Stimulated activated CD4-positive, alpha-beta T cell treated with anti-CD3 and anti-CD28 coated beads, Interleukin-4, amount 100 ng/mL, for 4 hours (primary cell): ENCODE results near the gene EDIL3.
"Not testable (repeated sequence)": the region's sequence is repeated elsewhere in the genome, so short reads cannot be mapped to it uniquely, and the experiment has no call there.

Experiments
- DNase-seq, 2 experiments: peaks; one replicate each; pipeline ENCODE4 v3.0.0-alpha.2; 2020

EDIL3 gene

DNA sequence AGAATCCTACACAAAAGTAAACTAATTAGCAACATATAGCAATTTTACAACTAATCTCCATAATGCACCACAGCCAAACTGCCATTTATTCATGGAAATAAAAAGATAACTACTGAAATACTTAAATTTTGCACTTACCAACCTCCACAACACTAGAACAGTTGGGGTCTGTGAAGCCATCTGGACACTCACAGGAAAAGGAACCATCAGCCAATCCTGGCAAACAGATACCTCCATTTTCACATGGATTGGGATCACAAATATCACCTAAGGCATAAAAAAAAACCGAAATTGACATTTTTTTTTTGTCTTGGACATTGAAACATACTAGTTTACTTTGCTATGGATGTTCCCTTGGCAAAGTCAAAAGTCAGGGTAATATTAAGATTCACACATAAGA is 130.7 kb downstream of the EDIL3 start:
- DNase-seq = no peak

DNA sequence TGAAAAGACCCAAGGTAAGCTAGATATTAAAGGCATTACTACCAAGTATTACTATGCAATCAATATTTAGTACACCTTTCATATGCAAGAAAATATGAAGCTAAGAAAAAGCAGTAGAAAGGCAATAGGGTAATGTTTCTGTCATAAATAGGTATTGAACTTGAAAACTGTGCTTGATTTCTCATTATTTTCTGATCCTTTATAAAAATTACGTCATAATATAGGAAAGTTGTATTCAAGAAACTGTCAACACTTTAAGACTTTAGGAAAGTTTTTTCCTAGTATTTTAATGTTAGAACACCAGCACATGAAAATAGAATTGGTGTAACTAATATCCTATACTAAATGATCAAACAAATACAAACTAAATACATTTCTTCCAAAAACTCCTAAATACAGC is 133.2 kb downstream of the EDIL3 start:
- no peak for DNase-seq

DNA sequence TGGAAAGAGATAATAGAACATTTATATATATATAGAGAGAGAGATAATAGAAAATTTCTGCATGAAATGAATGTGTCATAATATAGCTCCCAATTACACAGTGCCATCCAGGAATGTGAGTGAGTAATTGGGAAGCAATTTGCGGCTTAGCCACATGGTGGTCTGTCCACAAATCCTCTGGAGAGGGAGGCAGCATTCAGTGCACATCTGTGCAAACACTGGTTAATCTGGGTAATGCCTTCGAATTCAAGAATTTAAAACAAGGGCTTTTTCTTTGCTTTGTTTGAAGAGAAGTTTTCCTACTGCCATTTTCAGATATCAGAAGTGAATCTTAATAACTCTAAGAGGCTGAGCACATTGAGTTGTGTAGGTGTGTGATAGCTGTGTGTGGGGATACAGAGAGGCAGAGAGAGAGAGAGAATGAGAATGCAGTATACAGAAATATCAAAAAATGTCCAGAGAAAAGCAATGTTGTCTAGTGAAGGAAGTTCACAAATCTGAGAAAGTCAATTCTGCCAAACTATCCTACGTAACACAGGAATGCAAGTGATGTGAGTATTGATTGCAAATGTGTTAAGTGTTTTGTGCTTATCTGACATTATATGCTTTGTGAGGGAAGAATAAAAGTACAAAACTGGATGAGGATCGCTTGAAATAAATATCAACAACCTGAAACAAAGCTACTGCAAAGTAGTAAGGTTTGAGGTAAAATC is 134.6 kb downstream of the EDIL3 start:
- no peak for DNase-seq

DNA sequence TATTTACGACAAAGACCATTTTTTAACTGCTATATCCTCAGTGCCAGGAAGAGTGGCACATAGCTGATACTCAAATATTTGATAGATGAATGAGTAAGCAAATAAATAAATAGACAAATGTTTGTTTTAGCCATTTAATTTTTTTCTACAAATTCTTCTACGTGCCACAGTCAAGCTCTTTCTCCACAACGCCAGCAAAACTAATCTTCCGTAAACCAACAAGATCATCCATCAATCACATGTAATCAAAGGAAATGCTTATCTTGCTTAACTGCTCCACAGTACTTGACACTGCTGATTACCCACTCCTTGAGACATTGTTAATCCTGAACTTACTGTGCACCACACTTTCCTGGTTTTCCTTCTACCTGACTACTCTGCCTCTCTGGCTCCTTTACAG is 136.7 kb downstream of the EDIL3 start:
- DNase-seq = no peak

DNA sequence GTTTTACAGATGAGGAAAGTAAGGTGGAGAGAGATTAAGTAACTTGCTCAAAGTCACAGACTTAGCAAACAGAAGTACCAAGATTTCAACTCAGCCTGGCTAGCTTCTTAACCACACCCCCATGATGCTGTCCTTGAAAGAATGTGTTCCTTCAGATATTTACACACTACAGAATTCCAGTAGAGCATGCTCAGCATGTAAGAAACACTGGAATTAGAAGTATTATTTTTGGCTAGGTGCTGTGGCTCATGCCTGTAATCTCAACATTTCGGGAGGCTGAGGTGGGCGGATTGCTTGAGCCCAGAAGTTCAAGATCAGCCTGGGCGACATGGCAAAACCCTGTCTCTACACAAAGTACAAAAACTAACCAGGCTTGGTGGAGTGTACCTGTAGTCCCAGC is 142.4 kb downstream of the EDIL3 start:
- DNase-seq = no peak

DNA sequence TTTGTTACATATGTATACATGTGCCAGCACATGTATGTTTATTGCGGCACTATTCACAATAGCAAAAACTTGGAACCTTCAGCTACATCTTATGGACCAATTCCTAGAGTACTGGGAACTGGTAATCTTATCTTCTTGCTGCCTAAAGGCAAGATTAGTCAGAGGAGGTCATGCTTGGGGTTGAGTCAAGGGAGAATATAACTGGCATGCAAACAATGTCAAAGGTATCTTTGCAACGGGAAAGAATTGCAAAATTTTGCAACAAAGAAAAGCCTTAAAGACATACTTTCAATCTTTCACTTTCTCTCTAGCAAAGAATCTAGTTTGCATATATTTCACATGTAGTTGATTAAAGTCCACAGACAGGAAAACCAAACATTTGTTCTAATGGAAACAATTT is 145.2 kb downstream of the EDIL3 start:
- DNase-seq = no peak

DNA sequence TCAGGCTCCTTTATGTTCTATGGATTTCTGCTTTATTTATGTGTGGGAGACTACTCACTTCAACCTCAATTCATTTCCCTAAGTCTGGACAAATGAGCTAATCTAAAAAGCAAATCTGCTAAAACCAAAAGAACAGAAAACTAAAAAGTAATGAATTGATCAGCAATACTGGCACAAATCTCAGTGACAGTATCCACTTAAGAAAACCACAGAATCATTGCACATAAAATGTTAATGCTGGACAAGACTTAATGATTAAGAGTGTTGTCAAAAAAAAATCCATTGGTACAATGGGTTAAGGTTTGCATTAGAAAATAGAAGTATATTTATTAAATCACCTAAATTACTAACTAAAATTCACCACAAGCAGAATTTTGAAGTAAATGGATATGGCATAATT is 147.6 kb downstream of the EDIL3 start:
- DNase-seq = no peak

DNA sequence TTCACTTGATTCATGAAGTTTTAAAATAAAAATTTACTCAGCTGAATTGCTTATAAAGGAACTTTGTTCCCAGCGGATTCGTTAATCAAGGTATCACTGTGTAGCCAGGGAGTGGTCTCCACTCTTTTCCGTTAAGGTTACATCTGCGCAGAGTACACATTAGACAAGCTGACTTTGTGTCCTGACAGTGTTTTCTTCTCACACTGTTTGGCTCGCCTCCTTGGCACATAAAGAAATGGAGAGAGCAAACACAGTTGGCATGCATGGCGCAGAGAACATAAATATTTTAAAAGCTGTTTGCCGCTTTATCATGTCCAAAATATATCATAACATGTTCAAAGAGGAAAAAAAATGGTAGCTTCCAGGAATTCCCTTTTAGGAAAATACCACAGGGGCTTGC is 153.2 kb downstream of the EDIL3 start:
- DNase-seq = no peak

DNA sequence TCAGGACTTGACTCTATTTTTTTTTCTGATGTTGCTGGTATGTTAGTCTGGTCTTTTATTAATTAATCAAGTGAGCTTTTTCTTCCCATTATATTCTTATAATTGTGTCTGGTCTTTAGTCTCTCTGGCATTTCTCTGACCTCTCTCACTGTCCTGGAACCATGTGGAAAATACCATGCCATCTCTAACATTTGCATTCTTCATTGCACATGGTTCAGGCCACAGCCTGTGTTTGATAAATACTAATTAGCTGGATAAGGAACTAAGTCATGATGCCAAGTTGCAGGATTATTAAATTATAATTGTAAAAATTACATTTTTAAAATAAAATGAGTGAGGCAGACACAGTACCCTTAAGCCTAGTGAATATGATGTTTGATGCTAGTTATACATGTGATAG is 155.6 kb downstream of the EDIL3 start:
- DNase-seq = no peak

DNA sequence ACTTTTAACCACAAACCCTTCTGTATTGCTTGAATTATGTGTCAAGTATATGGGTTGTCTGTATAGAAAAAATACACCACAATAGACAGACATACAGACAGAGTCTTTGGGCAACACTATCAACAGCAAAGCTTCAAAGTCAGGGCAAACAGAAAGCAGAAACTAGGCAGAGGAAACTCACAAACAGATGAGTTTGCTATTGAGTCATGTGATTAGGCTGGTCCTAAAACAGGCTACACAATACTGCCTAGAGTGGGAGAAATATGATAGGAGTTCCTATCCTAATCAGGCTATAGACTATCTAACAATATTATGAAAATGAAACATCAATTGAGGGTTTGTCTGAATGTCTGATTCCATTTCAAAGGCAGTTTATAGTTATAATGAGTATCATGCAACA is 156.4 kb downstream of the EDIL3 start:
- no peak for DNase-seq

DNA sequence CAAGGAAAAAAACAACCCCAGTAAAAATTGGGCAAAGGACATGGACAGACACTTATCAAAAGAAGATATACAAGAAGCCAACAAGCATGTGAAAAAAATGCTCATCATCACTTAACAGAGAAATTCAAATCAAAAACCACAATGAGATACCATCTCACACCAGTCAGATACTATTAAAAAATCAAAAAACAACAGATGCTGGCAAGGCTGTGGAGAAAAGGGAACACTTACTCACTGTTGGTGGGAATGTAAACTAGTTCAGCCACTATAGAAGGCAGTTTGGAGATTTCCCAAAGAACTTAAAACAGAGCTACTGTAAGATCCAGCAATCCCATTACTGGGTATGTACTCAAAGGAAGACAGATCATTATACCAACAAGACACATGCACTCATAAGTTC is 157.4 kb downstream of the EDIL3 start:
- DNase-seq = no peak

DNA sequence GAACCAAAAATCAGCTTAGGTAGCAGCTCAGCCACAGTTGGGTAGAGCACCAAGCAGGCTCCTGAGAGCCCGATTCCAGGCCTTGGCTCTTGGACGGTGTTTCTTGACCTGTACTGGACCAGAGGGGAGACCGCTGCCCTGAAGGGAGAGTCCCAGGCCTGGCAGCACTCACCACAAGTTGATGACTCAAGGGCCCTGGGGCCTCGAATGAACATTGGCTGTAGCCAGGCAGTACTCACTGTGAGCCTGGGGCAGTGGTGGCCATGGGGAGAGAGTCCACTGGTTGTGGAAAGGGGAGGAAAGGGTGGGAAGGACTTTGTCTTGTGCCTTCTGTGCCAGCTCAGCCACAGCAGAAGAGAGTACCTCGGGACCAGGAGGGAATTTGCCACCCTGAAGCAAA is 166.1 kb downstream of the EDIL3 start:
- DNase-seq = no peak

DNA sequence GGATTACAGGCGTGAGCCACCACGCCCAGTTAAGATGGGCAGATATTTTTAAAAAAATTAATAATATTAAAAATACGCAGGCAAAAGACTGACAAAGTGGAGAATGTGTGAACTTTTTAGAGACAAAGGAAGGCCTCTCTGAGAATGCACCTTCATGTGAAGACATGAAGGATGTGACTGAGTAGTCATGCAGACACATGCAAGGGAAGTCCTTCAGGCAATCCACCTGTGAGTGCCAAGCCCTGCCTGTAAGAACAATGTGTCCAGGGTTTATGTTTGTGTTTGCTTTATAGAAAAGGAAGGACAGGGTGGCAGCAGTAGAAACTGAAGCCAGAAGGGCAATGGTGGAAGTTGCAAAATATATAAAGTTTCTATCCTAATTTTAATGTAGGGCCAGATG is 169.2 kb downstream of the EDIL3 start:
- DNase-seq = no peak

DNA sequence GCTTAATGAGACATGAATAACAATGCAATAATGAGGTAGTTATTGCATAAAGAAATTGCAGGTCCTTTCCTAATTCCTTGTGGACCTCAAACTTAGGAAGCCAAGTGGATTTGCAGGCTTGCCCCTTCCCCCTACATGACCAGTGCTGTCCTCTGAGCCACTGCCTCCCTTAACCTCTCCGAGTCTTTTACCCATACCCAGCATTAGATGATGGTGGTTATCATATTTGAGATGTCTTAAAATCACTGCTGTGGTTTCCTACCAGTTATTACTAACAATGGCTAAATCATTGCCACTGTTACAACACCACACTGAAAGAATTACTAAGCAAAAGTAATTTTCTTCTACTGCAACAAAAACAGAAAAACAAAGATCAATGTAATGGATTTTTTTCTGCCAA is 170.8 kb downstream of the EDIL3 start:
- DNase-seq = no peak

DNA sequence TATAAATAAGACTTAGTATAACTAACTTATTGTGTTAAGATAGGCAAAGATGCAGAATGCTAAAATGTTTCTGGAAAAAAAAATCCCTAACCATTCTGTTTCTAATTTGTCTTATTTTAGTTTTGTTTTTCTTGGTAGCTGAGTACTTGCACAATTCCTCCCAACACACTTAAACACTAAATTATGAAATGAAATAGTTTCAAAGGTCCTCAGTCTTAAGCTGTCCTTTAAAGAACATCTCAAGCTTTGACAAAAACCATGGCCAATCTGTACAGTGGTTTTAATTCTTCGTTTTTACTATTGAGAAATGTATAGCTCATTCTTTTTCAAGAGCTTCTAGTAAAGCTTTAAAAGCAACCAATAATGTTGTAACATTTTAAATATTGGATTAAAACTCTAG is 171.5 kb downstream of the EDIL3 start:
- no peak for DNase-seq

DNA sequence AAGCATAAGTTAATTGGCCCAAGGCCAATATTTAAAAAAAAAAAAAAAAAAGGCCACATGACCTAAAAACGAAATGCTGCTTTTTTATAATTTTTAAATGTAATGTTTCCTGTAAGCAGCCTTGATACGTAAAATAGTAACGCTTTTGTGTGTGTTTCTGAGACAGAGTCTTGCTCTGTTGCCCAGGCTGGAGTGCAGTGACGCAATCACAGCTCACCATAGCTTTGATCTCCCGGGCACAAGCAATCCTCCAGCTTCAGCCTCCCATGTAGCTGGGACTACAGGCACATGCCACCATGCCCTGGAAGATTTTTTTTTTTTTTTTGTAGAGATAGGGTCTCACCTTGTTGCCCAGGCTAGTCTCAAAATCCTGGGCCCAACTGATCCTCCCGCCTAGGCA is 179.9 kb downstream of the EDIL3 start:
- DNase-seq = no peak

DNA sequence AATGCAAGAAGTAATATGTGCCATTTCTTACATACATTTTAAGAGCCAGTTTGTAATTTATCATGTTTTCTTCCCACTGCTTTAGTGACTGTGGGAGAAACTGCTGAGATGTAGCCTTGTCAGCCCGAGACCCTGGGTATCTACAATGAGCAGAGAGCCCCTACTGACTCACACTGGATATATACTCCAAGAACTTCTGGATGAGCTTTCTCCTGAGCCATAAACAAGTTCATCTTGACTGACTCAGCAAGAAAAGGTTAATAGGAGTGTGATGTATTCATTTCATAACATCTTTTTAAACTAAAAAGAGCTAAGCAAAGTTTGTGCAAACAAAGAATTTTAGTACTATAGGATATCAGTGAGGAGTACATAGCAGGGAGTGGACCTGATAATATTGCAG is 182.5 kb downstream of the EDIL3 start:
- DNase-seq = no peak

DNA sequence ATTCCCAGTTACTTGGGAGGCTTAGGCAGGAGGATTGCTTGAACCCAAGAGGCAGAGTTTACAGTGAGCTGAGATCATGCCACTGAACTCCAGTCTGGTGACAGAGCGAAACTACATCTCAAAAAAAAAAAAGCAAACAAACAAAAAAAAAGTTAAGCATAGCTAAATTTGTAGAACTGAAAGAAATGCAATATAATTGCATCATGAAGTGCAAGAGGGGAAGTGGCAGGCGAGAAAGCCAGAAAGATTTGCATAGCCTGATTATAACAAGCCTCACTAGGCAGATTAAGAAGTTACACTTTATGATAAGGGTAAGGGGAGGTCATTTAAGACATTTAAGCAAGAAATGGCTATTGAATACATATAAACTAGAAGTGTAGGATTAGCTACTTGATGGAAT is 187.1 kb downstream of the EDIL3 start:
- DNase-seq = no peak

DNA sequence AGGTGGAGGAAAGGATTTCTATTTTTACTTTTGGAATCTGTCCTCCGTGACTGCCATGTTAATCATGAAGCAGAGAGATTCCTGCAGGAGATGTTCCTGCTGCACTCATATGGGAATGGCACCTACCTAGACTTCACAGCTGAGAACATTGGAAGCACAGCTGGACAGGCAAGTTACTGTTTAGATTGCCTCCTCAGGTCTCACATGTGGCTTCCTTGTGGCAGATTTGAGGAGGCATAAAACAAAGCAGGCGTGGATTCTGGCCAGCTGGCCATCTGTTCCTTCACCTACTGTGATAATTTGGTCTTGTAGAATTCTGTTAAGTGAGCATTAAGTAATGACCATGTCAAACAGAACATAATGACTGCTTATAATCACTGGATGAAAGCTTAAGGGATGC is 193.4 kb downstream of the EDIL3 start:
- no peak for DNase-seq

DNA sequence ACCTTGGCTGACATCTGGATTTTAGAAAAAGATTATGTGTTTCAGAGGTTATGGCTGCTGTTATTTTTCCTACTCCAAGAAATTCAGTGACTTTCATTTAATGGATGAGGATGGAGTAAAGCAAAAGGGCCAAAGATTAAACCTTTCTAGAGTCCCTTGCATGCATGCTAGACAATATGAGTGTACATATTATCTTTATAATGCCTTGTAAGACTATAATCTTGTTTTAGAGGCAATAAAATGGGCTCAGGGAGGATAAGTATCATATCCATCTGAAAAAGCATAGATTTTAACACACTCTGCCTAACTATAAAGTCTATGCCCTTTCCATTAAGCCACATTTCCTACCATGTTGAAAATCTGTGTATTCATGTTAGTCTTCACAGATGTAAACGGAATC is 199.8 kb downstream of the EDIL3 start:
- DNase-seq = no peak

DNA sequence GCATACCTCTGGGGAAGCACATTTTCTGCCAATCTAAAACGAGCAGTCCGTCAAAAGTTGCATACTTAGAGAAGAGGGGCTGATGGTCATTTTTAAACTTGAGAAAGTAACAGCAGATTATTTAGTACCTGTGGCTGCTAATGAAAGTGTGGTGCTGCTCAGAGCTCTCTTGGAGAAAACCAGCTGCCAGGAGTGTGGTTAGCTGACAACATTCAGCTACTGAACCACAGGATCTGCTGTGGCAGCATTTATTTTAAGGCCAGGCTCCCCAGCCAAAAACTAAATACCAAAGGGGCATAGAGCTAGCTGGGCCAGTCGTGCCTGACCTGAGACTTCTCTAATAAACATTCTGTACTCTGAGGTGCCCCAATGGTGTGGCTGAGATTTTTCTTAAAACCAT is 203.6 kb downstream of the EDIL3 start:
- DNase-seq = no peak

DNA sequence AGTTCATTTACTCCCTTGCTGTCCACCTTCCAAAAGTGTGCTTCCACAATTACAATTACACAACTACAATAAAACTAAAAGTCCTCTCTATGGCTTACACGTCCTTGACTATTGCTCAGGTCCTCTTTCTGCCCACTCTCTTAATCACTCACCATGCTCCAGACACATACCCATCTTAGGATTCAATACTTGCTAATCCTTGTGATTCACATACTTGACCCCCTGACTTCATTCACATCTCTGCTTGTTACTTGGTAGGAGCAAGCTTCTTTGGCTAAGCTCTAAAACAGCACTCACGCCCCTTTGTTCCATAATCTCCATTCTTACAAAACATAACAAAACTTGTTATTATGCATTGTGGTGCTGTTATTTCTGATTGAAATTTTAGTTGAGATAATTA is 215.8 kb downstream of the EDIL3 start:
- no peak for DNase-seq

DNA sequence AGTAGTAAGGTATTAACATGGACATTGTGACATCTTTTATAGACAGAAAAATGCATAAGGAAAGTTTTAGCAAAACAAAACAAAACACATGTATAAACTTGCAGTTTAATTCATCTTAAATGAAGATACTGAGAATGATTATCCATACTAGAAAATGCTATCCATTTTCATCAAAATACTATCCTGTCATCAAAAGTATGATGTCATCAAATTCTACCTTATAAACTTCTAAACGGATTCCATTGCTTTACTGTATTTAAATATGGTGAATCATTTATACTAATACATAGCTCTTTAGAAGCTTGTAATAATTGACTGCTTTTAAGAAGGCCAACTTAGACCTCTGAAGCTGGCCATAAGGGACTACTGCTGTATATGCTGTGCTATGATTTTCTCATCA is 221.0 kb downstream of the EDIL3 start:
- no peak for DNase-seq

DNA sequence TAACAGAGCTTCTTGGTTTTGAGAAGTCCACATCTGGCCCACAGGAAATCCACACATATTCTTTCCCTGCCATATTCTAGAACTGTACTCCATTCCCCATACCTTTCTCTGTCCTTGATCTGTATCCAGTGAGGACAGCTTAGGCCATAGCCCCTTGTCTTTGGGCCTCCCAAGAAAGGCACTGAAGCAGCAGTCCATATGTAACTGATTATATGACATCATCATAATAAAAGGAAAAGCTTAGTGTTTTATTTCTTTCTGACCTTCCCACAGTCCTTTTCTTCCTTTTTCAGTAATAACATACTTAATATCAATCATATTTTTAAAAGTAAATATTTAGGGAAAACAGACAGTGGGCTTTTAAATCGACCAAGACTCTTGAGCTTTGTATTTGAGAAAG is 222.0 kb downstream of the EDIL3 start:
- no peak for DNase-seq

DNA sequence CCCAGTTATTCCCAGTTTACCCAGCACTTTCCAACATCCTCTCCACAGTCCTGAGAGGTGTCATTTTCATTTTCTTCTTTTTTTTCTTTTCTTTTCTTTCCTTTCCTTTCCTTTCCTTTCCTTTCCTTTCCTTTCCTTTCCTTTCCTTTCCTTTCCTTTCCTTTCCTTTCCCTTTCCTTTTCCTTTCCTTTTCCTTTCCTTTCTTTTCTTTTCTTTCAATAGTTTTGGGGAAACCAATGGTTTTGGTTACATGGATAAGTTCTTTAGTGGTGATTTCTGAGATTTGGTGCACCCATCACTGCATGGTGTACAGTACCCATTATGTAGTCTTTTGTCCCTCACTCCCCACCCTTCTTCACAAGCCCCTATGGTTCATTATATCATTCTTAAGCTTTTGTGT is 224.0 kb downstream of the EDIL3 start:
- not testable (repeated sequence) for DNase-seq

DNA sequence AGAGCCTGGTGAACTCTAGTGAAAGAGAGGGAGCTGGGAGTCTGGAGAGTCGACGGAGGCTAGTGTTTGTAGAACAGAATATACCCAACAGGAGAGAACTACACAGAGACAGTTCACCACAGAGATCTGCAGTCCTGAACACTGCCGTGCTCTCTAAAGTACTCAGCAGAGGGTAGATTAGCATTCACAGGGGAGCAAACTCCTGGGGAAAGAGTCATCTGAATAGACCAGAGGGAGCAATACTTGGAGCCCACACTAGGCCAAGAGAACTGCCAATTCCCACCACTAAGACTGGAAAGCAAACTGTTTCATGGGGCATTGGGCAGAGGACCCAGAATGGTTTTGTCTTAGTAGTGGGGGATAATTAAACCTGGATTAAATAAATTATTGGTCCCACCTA is 235.6 kb downstream of the EDIL3 start:
- no peak for DNase-seq
